ENCODE measurements around the gene CLN3.

The CLN3 gene

GRCh38 chr16:28537964-28538732, 46.3 kb upstream of the CLN3 start:
- Histone ChIP-seq H3K4me2 (ENCODE audit: low read length) (no peak overlapping the region), H3K27me3 (ENCODE audit: control insufficient read depth, low read length) (peaks cover 15% of the 10 kb centered on the region), H3F3A (ENCODE audit: control insufficient read depth, insufficient read depth) (no peaks in the 10 kb centered on the region), H3K79me2 (ENCODE audit: control insufficient read depth, low read length) (no peaks in the 10 kb centered on the region), H3K9me2 (replicated peaks; ENCODE audit: control insufficient read depth, low read length) (no peaks in the 10 kb centered on the region), H3K4me3 (ENCODE audit: low read length) (no peak overlapping the region), H3K36me3 (ENCODE audit: control insufficient read depth, low read length) (no peaks in the 10 kb centered on the region), H3K27ac (ENCODE audit: low read depth, low read length) (no peak overlapping the region), H4K20me1 (ENCODE audit: control insufficient read depth, insufficient read depth, low read depth, low read length) (no peaks in the 10 kb centered on the region), H3K9me3 (ENCODE audit: control insufficient read depth, insufficient read depth, low read length) (no peaks in the 10 kb centered on the region), H3K4me1 (ENCODE audit: control insufficient read depth, low read length) (no peaks in the 10 kb centered on the region; the same call in 1 of the 2 replicates)
- TF ChIP-seq EZH2phosphoT487 (IDR thresholded peaks at IDR 0.05; ENCODE audit: borderline replicate concordance, low read length), result no peak
- TF ChIP-seq CTCF (IDR thresholded peaks at IDR 0.05; ENCODE audit: low read depth, low read length, poor library complexity, severe bottlenecking), result no peak

DNA sequence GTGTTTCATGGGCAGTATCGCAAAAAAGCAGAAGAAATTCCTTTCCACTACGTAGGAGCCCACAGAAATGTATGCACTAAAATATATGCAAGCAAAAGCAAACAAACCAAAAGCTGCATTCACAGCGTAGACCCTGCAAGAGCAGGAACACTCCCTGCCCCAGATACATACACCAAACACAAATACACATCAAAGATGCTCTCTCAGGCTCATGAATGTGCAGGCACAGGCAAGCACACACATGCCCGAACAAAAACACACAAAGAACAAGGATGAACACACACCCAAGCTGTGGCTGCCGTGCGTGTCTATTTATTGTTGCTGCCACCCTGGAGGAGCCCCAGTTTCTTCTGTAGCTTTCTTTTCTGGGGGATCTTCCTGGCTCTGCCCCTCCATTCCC, 45.2 kb upstream of the CLN3 start:
- Histone ChIP-seq H3K79me2 (ENCODE audit: control insufficient read depth, low read length) (no peaks in the 10 kb centered on the region), H3K36me3 (ENCODE audit: control insufficient read depth, low read length) (no peaks in the 10 kb centered on the region), H3K9me2 (replicated peaks; ENCODE audit: control insufficient read depth, low read length) (no peaks in the 10 kb centered on the region), H3K4me2 (ENCODE audit: low read length) (no peak overlapping the region), H3K9me3 (ENCODE audit: control insufficient read depth, insufficient read depth, low read length) (no peaks in the 10 kb centered on the region), H3K27me3 (ENCODE audit: control insufficient read depth, low read length) (peaks cover 14% of the 10 kb centered on the region), H3F3A (ENCODE audit: control insufficient read depth, insufficient read depth) (no peaks in the 10 kb centered on the region), H4K20me1 (ENCODE audit: control insufficient read depth, insufficient read depth, low read depth, low read length) (no peaks in the 10 kb centered on the region), H3K4me3 (ENCODE audit: low read length) (no peak overlapping the region), H3K27ac (ENCODE audit: low read depth, low read length) (no peak overlapping the region), H3K4me1 (ENCODE audit: control insufficient read depth, low read length) (no peaks in the 10 kb centered on the region)
- TF ChIP-seq EZH2phosphoT487 (IDR thresholded peaks at IDR 0.05; ENCODE audit: borderline replicate concordance, low read length), result no peak
- TF ChIP-seq CTCF (IDR thresholded peaks at IDR 0.05; ENCODE audit: low read depth, low read length, poor library complexity, severe bottlenecking), result no peak

DNA sequence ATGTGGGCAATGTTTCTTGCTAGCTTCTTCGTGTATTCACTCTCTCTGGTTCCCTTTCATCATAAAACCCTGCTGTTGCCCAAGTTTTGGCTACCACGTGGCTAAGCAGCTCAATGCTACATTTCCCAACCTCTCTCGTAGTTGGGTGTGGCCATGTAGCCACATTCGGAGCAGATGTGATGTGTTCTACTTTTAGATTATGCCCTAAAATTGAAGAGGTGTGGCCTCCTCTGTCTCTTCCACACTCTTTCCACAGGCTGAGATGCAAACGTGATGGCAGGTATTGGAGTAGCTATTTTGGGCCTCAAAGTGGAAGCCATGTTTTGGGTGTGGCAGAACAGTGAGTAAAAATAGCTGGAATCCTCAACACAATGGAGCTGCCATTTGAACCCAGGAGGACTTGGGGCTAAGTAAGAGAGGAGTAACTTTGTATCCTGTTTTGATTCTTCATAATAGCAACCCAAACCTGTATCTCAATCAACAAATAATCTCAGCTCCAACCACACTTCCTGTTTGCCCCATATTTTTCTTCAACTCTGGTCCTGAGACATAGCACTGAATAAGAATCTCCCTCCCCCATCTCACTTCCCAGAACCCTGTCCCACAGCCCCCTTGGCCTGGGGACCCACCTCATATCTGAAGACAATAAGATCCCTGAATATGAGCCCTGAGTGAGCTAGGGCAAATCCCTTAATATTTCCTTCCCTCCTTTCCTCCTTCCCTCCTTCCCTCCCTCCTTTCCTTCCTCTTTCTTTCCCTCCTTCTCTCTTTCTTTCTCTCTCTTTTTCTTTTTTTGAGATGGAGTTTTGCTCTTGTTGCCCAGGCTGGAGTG, 42.9 kb upstream of the CLN3 start:
- Histone ChIP-seq H3K4me2 (ENCODE audit: low read length) (no peak overlapping the region), H3K79me2 (ENCODE audit: control insufficient read depth, low read length) (no peaks in the 10 kb centered on the region), H3K27me3 (ENCODE audit: control insufficient read depth, low read length) (peaks cover 17% of the 10 kb centered on the region), H3K4me1 (ENCODE audit: control insufficient read depth, low read length) (no peaks in the 10 kb centered on the region), H3F3A (ENCODE audit: control insufficient read depth, insufficient read depth) (no peaks in the 10 kb centered on the region), H3K36me3 (ENCODE audit: control insufficient read depth, low read length) (no peaks in the 10 kb centered on the region), H4K20me1 (ENCODE audit: control insufficient read depth, insufficient read depth, low read depth, low read length) (no peaks in the 10 kb centered on the region), H3K27ac (ENCODE audit: low read depth, low read length) (no peak overlapping the region), H3K9me3 (ENCODE audit: control insufficient read depth, insufficient read depth, low read length) (no peaks in the 10 kb centered on the region), H3K4me3 (ENCODE audit: low read length) (no peak overlapping the region), H3K9me2 (replicated peaks; ENCODE audit: control insufficient read depth, low read length) (no peaks in the 10 kb centered on the region)
- TF ChIP-seq CTCF (IDR thresholded peaks at IDR 0.05; ENCODE audit: low read depth, low read length, poor library complexity, severe bottlenecking) (no peak), EZH2phosphoT487 (IDR thresholded peaks at IDR 0.05; ENCODE audit: borderline replicate concordance, low read length) (no peak)
